GM21529 (cell line): ENCODE measurements around the gene FOXO3.
"Not testable (repeated sequence)": the region's sequence is repeated elsewhere in the genome, so short reads cannot be mapped to it uniquely, and the experiment has no call there.

Experiments
- ATAC-seq: cut with Tn5 transposase; IDR thresholded peaks from one replicate; pipeline ENCODE4 v1.9.1; 2021; ENCODE audit not compliant: unreplicated experiment

FOXO3 gene

GRCh38 chr6:108560463-108561308, at the start of gene FOXO3:
Gene FOXO3, plus strand, starts transcription at chr6:108560917. Its CDS starts 292 bp downstream, at chr6:108561209.
- ATAC-seq = peak; percentile 15

- ATAC-seq = no peak
Measured at GRCh38 chr6:108518714-108519576, 41.8 kb upstream of the FOXO3 start.

DNA sequence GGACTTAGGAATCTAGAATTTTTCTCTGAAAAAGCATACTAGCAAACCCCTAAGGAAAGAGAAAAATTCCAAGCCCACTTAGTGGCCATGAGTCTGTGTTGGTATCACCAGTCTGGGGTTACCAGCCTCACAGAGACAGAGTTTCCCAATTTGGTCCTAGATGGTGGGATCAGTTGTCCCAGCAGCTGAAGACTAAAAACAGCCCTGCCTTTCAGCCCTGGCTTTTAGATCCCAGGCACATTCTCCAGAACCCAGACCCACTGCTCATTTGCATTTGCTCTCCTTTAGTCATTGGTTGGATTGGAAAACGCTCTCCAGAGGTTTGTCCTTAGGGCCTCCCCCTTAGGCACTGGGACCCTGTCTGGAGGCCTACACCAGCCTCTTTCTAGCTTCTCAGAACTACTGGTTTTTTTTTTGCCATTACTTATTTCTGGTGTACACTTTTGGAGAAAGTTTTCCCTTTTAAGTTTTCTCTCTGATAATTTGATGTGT, 39.1 kb upstream of the FOXO3 start:
- ATAC-seq = no peak

DNA sequence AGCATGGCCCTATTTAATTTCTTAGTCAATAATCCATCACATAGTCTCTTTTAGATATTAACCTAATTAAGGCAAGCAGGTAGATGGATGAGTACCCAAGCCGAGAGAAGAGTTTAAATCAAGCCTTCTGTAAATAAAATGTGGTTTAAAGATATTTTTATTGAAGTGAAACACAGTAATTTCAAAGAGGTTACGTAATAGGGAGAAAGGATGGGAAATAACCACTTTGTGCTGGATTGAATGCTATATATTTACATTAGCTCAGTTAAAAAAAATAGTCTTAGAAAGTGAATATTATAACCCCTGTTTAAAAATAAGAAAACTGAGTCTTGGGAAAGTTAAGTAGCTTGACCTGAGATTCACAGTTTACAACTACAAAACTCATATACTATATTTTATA, 37.0 kb upstream of the FOXO3 start:
- no peak for ATAC-seq

DNA sequence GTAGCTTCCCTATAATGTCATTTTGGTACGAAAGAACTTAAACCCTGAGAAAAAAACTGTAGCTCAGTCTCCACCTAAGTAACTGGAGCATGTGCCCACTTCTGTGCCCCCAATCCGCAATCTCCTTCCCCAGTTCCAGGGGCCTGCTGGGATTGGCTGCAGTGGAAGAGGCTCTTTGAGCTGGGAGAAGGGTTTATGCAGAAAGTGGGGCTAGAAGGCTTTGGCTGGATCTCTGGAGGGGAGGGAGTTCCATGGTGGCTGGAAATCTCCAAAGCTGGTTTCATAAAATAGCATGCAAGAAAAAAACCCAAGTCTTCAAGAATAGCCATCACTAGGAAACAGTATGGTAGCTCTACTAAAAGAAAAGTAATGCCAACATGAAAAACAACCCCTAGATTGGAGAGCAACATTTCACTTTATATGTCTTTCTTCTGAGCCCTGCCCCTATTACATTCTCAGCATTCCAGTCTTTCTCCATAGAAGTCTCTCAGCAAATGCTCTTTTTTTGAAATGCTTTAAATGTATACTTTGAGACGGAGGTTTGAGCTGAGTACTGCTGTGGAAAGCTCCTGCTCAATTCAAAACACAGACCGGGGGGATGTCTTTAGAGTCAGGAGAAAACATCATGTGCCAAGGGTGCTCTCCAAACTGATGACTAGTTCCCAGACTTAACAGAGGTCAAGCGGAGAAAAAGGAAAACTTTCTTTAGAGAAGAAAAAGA, 36.0 kb upstream of the FOXO3 start:
- ATAC-seq = no peak

DNA sequence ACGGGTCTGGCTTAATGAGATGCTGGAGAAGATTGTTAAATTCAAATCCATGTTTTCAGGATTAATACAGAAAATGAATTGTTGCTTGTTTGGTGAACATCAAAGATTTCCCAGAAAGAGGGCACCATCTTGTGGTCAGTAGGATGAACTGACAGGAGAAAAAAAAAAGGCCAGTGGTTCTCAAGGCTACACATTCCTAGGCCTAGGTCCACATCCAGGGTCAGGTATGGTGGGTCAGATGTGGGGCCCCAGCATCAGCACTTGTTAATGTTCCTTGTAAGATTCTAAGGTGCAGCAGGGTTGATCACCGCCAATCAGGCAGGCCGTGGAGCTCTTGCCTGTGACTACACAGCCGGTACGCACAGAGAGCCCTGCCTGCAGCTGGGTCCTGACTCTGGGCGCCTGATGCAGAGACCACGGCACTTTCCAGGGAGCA, 34.0 kb upstream of the FOXO3 start:
- ATAC-seq = no peak

GRCh38 chr6:108528878-108529277, 31.8 kb upstream of the FOXO3 start:
- no peak for ATAC-seq

GRCh38 chr6:108531332-108531731, 29.4 kb upstream of the FOXO3 start:
- ATAC-seq = no peak

- no peak for ATAC-seq
Measured at GRCh38 chr6:108535114-108535742, 25.5 kb upstream of the FOXO3 start.

GRCh38 chr6:108535920-108536535, 24.7 kb upstream of the FOXO3 start:
- ATAC-seq = not testable (repeated sequence)

DNA sequence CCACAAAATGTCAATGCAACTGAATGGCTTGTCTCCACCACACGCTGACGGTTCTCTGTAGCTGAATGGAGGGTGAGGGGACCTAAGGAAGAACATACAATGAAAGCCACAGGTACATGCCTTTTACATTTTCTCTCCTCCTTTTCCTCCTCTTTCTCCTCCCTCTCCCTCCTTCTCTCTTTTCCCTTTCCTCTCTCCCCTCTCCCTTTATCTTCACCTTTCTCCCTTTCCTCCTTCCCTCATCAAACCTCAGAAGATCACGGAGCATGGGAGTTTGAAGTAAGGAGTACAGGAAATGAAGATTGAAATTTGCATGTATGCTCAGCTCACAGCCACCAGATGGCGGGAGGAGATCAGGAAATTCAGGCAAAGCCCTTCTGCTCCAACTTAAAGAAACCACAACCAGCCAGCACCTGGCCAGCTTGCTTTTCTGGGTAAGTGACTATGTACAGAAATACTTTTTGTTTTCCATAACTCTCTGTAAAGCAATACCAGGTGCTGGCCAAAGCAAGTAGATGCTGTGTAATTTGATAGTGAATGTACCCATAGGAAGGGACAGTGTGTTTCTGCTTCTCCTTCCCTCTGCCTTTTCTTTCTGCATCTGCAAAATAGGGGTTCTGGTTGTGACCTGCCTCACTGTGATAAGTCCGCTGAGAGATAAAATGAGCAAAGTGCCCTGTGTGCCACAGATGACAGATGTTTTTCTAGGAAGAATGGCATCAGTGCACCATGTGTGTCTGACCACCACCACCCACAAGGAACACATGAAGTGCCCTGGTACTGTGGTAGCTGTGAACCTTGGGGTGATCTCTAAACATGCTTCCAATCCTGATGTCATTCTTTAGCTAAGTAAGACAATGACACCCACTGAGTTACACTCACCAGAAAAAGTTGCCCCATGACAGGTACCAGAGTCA, 18.6 kb upstream of the FOXO3 start:
- peak; percentile 68 for ATAC-seq

DNA sequence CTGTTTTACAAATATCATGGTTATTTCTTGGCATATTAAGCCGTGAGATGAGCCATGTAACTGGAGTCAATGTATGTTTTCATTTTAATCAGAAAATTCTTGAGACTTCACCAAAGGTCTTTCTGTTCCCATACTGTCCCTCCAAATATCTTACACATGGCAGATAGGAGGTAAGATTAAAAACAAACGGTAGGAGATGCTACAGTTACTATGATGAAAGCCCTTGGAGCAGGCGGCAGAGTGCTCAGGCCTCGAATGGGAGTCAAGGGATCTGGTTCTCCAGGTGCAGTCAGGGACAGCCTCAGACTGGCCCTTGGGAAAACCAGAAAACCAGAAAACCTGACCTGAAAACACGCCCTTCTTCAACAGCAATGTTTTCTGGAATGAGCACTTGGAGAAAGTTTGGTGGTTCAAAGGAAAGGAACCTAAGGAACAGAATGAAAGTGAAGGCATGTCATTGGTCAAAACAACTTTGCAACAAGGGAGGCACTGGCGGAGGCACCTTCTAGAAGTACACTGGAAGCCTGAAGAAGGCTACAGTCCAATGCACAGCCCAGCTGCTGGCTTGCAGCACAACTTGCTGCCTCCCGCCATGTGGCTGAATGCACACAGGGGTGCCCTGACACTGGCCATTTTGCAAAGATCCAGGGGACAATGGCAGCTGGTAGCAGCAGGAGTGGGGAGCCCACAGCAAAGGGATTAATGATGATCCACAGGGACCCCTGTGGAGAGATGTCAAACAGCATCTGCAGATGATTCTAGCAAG, 17.4 kb upstream of the FOXO3 start:
- no peak for ATAC-seq

- no peak for ATAC-seq
Measured at GRCh38 chr6:108544606-108545005, 16.1 kb upstream of the FOXO3 start.

DNA sequence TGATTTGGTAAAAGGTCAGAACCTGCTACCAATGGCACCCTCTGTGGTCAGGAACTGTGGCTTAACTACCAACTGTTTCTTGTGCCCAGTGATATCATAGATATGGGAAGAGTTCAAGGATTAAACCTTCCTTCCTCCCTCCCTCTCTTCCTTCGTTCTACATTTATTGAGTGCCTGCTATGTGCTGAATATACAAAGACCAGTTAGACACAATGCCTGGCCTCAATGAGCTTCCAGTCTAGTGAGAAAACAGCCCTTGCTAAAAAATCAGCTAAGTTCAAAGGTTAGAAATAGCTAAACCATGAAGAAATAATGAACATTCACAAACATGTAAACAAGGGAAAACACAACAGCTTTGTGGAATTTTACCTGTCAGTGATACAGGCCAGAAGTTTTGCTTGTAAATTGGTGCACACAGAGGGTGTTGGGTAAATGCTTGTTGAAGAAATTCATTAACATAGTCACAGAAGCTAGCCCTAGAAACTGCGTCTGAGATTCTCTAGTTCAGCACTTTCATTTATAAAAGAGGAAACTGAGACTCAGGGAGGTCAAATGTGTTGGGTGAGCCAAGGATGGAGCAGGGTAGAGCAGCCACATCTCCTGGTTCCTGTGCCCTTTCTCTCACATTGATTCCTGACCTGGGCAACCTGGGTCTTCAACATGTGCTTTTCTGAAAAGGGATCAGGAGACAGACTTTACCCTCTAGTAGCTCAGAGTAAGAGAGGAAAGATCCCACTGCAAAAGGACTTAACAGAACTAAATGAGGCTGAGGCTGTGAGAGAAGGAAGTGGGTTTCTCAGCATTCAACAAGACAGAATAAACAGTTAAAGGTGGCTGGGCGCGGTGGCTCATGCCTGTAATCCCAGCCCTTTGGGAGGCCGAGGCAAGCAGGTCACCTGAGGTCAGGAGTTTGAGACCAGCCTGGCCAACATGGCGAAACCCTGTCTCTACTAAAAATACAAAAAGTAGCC, 14.4 kb upstream of the FOXO3 start:
- ATAC-seq = no peak

GRCh38 chr6:108549241-108549640, 11.5 kb upstream of the FOXO3 start:
- no peak for ATAC-seq

DNA sequence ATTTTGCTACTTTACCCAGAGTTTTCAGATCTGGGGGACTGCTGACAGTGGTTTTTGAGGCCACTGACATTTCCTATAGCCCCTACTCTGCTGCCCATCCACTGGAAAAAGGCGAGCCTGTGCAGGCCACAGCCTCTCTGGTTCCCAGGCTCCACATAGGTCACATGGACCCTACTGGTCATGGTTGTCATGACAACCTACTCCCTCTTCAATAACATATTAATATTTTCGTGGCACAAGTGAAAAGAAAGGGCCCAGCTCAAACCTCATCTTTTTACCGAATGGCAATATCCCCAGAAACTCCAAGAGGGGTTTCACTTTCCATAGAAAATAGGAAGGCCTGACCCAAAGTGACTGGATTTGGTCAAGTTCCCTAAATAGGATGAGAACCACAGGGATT, 11.0 kb upstream of the FOXO3 start:
- ATAC-seq = no peak

DNA sequence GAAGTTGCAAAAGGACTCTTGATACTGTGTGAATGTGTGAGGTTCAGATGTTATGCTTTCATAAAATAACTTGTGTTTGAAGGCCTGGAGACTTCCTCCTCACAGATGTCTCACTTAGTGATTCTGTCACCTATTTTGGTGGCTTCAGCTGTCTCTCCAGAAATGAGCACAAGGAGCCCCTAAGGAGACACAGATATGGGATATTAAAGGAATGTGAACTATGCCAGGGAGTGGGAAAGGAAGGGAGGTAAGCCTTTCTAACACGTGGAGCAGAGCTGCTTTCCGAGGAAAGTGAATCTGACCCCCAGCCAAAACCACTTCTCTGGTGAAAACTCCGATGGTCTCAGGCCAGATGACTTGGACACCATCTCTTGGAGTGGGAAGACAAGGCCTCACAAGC, 10.5 kb upstream of the FOXO3 start:
- no peak for ATAC-seq
